ENCODE results near the gene FBXW11. TPM values are rescaled to one million over a fixed set of nuclear protein-coding genes. Genes with fewer than 3 reads are reported as not detected.

The FBXW11 gene
- total RNA-seq, 1 experiment from 2014 or later, result 46.3 TPM

GRCh38 chr5:171934586-171934985, 71.9 kb downstream of the FBXW11 start:
- peaks cover 7% of the 10 kb centered on the region; the same call in 1 of the 2 replicates for H3K9me3 ChIP-seq
- no TSS peak for BruUV-seq (replicated peaks)
- POLR2A ChIA-PET, result no interaction called here
- H3K4me3 ChIP-seq (ENCODE audit: low read depth, low read length), result no peak overlapping the region
- TF ChIP-seq, protein P1, sequence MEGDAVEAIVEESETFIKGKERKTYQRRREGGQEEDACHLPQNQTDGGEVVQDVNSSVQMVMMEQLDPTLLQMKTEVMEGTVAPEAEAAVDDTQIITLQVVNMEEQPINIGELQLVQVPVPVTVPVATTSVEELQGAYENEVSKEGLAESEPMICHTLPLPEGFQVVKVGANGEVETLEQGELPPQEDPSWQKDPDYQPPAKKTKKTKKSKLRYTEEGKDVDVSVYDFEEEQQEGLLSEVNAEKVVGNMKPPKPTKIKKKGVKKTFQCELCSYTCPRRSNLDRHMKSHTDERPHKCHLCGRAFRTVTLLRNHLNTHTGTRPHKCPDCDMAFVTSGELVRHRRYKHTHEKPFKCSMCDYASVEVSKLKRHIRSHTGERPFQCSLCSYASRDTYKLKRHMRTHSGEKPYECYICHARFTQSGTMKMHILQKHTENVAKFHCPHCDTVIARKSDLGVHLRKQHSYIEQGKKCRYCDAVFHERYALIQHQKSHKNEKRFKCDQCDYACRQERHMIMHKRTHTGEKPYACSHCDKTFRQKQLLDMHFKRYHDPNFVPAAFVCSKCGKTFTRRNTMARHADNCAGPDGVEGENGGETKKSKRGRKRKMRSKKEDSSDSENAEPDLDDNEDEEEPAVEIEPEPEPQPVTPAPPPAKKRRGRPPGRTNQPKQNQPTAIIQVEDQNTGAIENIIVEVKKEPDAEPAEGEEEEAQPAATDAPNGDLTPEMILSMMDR (IDR thresholded peaks at IDR 0.05; ENCODE audit: insufficient read depth in 1 of 2, low read depth in 1 of 2, low read length in 1 of 2, severe bottlenecking in 1 of 2, unreplicated experiment in 1 of 2), result no peak
- no peaks in the 10 kb centered on the region; the same call in 1 of the 2 replicates for H3K36me3 ChIP-seq (ENCODE audit: control insufficient read depth, insufficient read depth, low read length)
- DNase-seq, result no peak
- intact Hi-C loops (cut with micrococcal nuclease; ENCODE audit: unreplicated experiment), result no loop called here
- H3K4me1 ChIP-seq, result no peaks in the 10 kb centered on the region
- CTCF ChIA-PET, result no interaction called here
- Mint-ChIP-seq H3K27me3 (ENCODE audit: insufficient read depth, unreplicated experiment) (no peaks in the 10 kb centered on the region), H3K9me3 (ENCODE audit: unreplicated experiment) (no peaks in the 10 kb centered on the region), H3K27ac (ENCODE audit: unreplicated experiment) (no peak overlapping the region), H3K36me3 (ENCODE audit: insufficient read depth, unreplicated experiment) (peaks cover 15% of the 10 kb centered on the region), H3K4me1 (ENCODE audit: low read depth, unreplicated experiment) (no peaks in the 10 kb centered on the region), H3K4me3 (ENCODE audit: unreplicated experiment) (no peak overlapping the region)
- no peaks in the 10 kb centered on the region for H3K27me3 ChIP-seq (replicated peaks; ENCODE audit: control insufficient read depth, insufficient read depth, low read length)

DNA sequence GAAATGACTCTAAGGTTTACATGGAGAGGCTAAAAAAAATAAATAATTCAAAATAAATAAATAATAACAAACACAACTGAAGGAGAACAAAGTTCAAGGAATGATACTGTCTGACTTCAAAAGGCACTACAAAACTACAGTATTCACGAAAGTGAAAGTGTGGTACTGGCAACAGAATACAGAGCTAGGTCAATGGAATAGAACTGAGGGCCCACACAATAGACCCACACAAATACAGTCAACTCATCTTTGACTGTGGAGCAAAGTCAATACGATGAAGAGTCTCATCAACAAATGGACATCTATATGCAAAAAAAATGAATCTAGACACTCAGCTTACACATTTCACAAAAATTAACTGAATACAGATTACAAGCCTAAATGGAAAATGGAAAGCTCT, 75.3 kb downstream of the FBXW11 start:
- peaks cover 15% of the 10 kb centered on the region for H3K36me3 Mint-ChIP-seq (ENCODE audit: insufficient read depth, unreplicated experiment)
- H3K4me1 ChIP-seq, result no peaks in the 10 kb centered on the region
- no peak overlapping the region for H3K27ac Mint-ChIP-seq (ENCODE audit: unreplicated experiment)
- no TSS peak for BruUV-seq (replicated peaks)
- TF ChIP-seq, protein P1 (IDR thresholded peaks at IDR 0.05; ENCODE audit: insufficient read depth in 1 of 2, low read depth in 1 of 2, low read length in 1 of 2, severe bottlenecking in 1 of 2, unreplicated experiment in 1 of 2), result no peak
- H3K36me3 ChIP-seq (ENCODE audit: control insufficient read depth, insufficient read depth, low read length), result no peaks in the 10 kb centered on the region; the same call in 1 of the 2 replicates
- H3K4me3 ChIP-seq (ENCODE audit: low read depth, low read length), result no peak overlapping the region
- H3K4me1 Mint-ChIP-seq (ENCODE audit: low read depth, unreplicated experiment), result no peaks in the 10 kb centered on the region
- DNase-seq, result no peak
- H3K4me3 Mint-ChIP-seq (ENCODE audit: unreplicated experiment), result no peak overlapping the region
- no peaks in the 10 kb centered on the region for H3K27me3 Mint-ChIP-seq (ENCODE audit: insufficient read depth, unreplicated experiment)
- intact Hi-C loops (cut with micrococcal nuclease; ENCODE audit: unreplicated experiment), result no loop called here
- 0 out of 2 replicates have a peak, but pooled peaks cover 7% of the 10 kb centered on the region for H3K9me3 ChIP-seq
- ChIA-PET POLR2A (no interaction called here), CTCF (no interaction called here)
- H3K9me3 Mint-ChIP-seq (ENCODE audit: unreplicated experiment), result no peaks in the 10 kb centered on the region
- H3K27me3 ChIP-seq (replicated peaks; ENCODE audit: control insufficient read depth, insufficient read depth, low read length), result no peaks in the 10 kb centered on the region

DNA sequence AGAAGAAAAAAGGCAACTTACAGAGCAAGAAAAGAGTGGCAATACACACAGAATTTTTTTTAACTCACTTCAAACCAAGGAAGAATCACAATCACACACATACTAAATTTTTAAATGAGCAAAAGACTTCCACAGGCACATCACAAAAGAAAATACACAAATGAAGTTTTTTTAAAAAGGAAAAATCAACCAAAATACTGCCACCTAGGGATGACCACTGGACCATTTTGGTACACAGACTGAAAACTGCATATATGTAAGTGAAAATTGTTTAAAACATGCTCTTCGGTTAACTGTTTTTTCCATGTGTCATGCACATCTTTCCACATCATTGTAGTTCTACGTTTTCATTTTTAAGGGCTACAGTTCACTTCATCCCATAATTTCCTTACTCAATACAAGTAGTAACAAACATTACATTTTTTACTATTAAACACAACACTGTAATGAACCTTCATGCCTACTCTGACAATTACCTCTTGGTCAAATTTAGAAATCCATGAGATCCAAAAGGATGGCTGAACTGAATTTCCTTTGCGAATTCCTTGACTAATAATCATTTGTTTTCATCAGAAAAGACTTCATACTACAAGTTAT, 79.0 kb downstream of the FBXW11 start:
- intact Hi-C loops (cut with micrococcal nuclease; ENCODE audit: unreplicated experiment), result no loop called here
- Mint-ChIP-seq H3K27me3 (ENCODE audit: insufficient read depth, unreplicated experiment) (no peaks in the 10 kb centered on the region), H3K9me3 (ENCODE audit: unreplicated experiment) (no peaks in the 10 kb centered on the region), H3K36me3 (ENCODE audit: insufficient read depth, unreplicated experiment) (peaks cover 19% of the 10 kb centered on the region), H3K27ac (ENCODE audit: unreplicated experiment) (no peak overlapping the region), H3K4me3 (ENCODE audit: unreplicated experiment) (no peak overlapping the region), H3K4me1 (ENCODE audit: low read depth, unreplicated experiment) (no peaks in the 10 kb centered on the region)
- DNase-seq, result no peak
- Histone ChIP-seq H3K4me3 (ENCODE audit: low read depth, low read length) (no peak overlapping the region), H3K27me3 (replicated peaks; ENCODE audit: control insufficient read depth, insufficient read depth, low read length) (no peaks in the 10 kb centered on the region), H3K36me3 (ENCODE audit: control insufficient read depth, insufficient read depth, low read length) (no peaks in the 10 kb centered on the region; the same call in 1 of the 2 replicates), H3K9me3 (peaks cover 10% of the 10 kb centered on the region; the same call in 1 of the 2 replicates), H3K4me1 (no peaks in the 10 kb centered on the region)
- POLR2A ChIA-PET, result no interaction called here
- no TSS peak for BruUV-seq (replicated peaks)
- CTCF ChIA-PET, result no interaction called here
- TF ChIP-seq, protein P1 (IDR thresholded peaks at IDR 0.05; ENCODE audit: insufficient read depth in 1 of 2, low read depth in 1 of 2, low read length in 1 of 2, severe bottlenecking in 1 of 2, unreplicated experiment in 1 of 2), result peak; percentile 16 to 33
